HCEC 1CT (cell line): ENCODE results near the gene CD6.
A peak's percentile ranks its signal among the peaks of the same experiment; 100 is the strongest.

Experiments
- DNase-seq: peaks from one replicate; pipeline ENCODE4 v3.0.0-alpha.2; 2017

Gene CD6

GRCh38 chr11:60971520-60971919 lies at the start of gene CD6:
TSS of gene CD6 (plus strand) at chr11:60971680. CDS start at chr11:60971866, 186 bp downstream.
- no peak for DNase-seq

GRCh38 chr11:60921777-60922335 lies 49.6 kb upstream of the CD6 start:
- no peak for DNase-seq

GRCh38 chr11:60922906-60923305 lies 48.6 kb upstream of the CD6 start:
- no peak for DNase-seq

- no peak for DNase-seq
Observed at GRCh38 chr11:60923326-60923725, 48.2 kb upstream of the CD6 start.

GRCh38 chr11:60923800-60924109 lies 47.7 kb upstream of the CD6 start:
- DNase-seq: no peak

GRCh38 chr11:60924110-60924905 lies 47.2 kb upstream of the CD6 start, which contains the start of gene TMEM132A:
TSS of gene TMEM132A (plus strand) at chr11:60924460. CDS start at chr11:60924634, 174 bp downstream.
- DNase-seq: peak; percentile 60

GRCh38 chr11:60924906-60925853 lies 46.3 kb upstream of the CD6 start:
- DNase-seq: no peak

DNA sequence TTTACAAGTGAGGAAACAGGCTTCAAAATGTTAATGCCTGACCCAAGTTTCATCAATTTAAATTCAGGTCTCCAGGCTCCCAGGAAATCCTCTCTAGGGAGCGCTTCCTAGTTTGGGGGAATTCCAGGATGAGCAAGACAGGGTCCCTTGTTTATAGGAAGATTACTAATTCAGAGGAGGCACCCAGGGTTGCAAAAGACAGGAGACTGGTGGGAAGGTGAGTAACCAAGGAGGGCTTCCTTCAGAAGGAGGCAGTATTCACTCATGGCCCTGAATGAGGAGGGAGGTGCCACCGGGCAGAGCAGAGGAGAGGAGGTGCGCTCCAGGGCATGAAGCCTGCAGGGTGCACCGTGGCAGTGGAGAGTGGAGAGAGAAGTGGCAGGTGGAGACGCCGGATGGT lies 45.6 kb upstream of the CD6 start:
- DNase-seq: peak; percentile 76

GRCh38 chr11:60926500-60926899 lies 45.0 kb upstream of the CD6 start:
- no peak for DNase-seq

GRCh38 chr11:60927061-60927592 lies 44.4 kb upstream of the CD6 start:
- DNase-seq: no peak

- no peak for DNase-seq
Observed at GRCh38 chr11:60927600-60927999, 43.9 kb upstream of the CD6 start.

- DNase-seq: no peak
Observed at GRCh38 chr11:60928563-60929001, 42.9 kb upstream of the CD6 start.

- no peak for DNase-seq
Observed at GRCh38 chr11:60929764-60930163, 41.7 kb upstream of the CD6 start.

- DNase-seq: no peak
Observed at GRCh38 chr11:60930394-60930793, 41.1 kb upstream of the CD6 start.

GRCh38 chr11:60931917-60932316 lies 39.6 kb upstream of the CD6 start:
- no peak for DNase-seq

GRCh38 chr11:60932605-60933356 lies 38.7 kb upstream of the CD6 start:
- no peak for DNase-seq

DNA sequence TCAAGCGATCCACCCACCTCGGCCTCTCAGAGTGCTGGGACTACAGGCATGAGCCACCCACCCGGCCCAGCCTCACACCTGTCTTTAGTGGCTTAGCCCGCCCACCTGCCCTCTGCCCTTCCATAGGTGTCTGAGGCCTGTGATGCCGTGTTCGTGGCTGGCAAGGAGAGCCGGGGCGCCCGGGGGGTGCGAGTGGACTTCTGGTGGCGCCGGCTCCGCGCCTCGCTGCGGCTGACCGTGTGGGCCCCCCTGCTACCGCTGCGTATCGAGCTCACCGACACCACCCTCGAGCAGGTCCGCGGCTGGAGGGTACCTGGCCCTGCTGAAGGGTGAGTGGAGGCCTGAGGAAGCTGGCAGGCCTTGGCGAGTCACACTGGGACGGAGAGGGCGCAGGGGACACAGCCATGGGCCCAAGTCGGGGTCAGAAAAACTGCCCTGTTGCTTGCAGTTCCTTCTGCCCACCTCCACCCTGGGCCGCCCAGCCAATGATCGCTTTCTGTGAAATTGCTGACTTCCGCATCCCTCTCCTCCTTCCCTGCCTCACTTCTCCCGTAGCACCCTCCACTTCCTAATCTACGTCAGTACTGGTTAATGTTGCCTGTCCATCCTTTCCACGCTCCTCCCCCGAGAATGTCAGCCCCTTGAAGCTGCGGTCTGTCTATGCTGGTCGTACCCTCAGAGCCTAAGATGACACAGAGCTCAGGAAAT lies 37.9 kb upstream of the CD6 start:
- DNase-seq: no peak

DNA sequence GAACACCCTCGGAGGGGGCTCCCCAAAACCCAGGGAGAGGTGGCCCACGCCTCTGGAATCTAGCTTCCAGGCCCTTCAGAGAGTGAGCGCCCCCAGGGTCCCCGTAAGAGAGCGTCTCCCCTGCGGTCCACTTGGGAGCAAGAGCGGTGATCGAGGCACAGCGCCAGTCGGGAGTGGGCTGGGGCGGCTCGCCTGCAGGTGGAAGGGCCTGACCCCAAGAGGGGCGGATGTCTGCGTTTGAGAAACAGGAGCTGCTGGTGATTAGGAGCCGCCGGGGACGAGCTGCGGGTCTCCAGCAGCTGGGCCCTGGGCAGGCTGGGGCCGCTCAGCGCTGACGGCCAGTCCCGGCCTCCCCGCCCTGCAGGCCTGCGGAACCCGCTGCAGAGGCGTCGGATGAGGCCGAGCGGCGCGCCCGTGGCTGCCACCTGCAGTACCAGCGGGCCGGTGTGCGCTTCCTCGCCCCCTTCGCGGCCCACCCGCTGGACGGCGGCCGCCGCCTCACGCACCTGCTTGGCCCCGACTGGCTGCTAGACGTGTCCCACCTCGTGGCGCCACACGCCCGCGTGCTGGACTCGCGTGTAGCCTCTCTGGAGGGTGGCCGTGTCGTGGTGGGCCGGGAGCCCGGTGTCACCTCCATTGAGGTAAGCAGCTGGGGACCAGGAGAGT lies 37.2 kb upstream of the CD6 start:
- DNase-seq: no peak

GRCh38 chr11:60934790-60935605 lies 36.5 kb upstream of the CD6 start:
- DNase-seq: no peak
